RCC 7860 (cell line): ENCODE results near the gene WRNIP1.

Experiments
- DNase-seq: peaks from one replicate; pipeline ENCODE4 v3.0.0-alpha.2; 2015; ENCODE audit warnings: low spot score
- FAIRE-seq: peaks from 2 replicates; lab custom pipeline; 2012; peaks lifted over from hg19 to GRCh38; lab: Jason Lieb, UNC

The WRNIP1 gene

GRCh38 chr6:2765166-2765895, at the start of gene WRNIP1:
TSS of gene WRNIP1 (plus strand) at chr6:2765393. CDS start at chr6:2765623, 230 bp downstream.
- DNase-seq (peak; percentile 96), FAIRE-seq (no peak)

GRCh38 chr6:2715737-2716136, 49.5 kb upstream of the WRNIP1 start:
- no peak for FAIRE-seq
- DNase-seq, result no peak

DNA sequence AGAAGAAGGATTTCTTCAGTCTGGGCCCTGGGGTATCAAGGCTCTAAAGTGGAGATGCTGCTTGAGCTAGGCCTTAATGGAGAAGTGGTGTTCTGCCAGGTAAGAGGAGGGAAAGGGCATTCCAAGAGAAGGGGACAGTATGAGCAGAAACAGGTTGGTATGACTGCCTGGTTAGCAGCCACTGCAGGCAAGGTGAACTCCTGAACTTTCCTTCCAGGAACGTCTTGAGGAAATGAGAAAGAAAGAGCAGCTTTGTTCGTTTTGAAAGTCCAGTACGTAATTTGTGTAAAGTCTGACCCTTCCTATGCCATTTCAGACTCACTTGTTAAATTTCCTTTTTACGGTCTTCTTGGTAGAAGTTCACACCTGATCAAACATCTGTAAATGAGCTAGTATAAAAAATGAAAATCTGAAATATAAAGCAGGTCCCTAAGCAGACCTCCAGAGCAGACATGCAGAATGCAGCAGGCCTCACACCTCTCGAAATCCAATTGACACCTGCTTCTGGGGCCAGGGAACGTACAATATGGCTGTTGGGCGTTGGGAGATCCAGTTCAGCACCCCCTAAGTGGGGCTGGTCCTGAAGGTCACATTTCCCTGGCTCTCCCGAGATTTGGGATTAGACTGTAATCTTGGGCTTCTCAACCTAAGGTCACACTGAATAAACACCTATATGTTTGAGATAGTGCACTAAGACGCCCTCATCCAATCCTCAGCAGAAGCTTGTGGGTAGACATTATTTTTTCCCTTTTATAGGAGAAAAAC, 48.1 kb upstream of the WRNIP1 start:
- FAIRE-seq, result no peak
- DNase-seq, result no peak

- FAIRE-seq (no peak), DNase-seq (no peak)
These were observed 46.7 kb upstream of the WRNIP1 start for GRCh38 chr6:2718334-2719092.

- FAIRE-seq (no peak), DNase-seq (no peak)
These were observed 46.1 kb upstream of the WRNIP1 start for GRCh38 chr6:2719093-2719455.

DNA sequence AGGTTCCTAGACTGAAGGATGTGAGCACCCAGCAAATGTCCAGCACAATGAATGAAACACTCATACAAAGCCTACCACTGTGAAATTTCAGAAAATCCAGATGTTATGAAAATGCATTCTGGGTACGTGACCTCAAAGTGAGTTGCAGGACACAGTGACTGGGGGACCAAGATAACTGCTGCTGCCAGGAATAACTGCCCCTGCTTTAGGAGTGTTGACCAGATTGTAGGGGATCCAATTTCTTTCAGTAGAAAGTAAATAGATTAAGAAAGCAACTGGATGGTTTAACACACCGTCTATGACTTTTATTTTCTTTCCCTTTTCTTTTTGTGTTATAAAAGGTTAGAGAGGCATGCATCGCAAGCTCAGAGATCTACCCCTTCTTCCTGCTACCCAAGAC, 44.0 kb upstream of the WRNIP1 start:
- no peak for DNase-seq
- FAIRE-seq, result no peak

DNA sequence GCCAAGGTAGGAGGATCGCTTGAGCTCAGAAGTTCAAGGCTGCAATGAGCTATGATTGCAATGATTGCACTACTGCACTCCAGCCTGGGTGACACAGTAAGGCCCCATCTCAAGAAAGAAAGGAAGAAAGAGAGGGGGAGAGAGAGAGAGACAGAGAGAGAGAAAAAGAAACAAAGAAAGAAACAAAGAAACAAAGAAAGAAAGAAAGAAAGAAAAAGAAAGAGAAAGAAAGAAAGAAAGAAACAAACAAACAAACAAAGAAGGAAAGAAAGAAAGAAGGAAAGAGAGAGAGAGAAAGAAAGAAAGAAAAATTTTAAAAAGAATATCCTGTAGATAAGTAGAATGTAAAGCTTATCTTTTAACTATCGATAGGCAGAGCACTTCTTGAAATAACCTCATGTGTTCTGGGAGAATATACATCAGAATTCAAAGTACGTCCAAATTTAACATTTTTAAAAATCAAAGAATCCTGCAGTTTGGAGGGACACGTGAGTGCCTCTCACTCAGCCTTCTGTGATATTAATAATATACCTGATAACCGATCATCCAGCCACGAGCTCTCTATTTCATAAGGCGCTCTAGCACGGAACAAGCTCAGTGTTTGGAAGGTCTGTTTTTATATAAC, 39.7 kb upstream of the WRNIP1 start:
- DNase-seq (no peak), FAIRE-seq (no peak)

GRCh38 chr6:2725999-2726567, 39.1 kb upstream of the WRNIP1 start:
- DNase-seq, result peak; percentile 10
- no peak for FAIRE-seq

DNA sequence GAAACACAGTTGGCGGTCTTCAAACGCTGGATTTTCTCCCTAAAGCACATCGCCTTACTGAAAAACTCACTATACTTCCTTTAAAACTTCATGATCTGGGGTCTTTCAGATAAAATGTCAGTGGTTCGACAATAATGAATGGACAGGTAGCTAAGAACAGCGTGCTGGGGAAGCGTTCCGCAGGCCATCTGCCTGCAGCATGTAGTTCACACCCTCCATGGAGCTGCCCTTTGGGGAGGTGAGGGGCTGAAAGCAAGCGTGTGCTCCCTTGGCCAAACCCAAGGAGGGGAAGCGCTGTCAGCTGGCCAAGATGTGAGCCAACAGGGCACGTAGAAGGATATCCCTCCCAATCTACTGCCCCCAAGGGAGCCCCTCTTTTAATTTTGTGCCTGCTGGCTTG, 35.3 kb upstream of the WRNIP1 start:
- DNase-seq, result no peak
- no peak for FAIRE-seq

DNA sequence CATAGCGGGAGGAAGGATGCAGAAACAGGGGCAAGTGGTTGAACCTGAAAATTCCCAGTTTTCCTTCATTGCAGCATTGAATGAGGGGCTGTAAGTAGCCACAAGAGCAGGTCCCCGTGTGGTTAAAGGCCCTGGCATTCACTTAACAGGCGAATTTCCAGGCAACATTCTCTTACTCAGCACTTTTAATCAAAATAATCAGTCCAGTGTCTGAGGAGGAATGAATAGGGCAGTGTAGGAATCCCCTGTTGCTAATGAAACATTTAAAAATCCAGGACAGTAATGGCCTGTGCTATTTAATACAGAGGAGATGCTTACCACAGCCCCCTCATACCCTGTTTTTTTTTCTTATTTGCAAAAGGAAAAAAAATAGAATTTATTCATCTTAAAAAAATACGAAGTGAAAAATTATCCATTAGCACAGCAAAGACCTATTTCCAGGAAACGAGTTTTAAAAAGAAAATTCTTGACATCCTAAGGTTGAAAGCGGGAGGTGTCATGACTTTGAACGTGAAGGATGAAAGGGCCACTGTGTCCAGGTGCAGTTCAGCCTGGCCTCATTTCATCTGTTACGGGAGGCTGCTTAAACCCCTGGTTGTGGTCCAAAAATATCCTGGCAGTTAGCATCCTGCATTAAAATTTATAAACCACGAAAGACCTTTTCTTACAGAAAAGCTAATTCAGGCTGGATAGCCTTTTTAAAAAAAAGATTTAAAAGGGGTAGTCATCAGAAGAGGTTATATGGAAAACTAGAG, 34.7 kb upstream of the WRNIP1 start:
- no peak for FAIRE-seq

GRCh38 chr6:2731281-2731909, 33.8 kb upstream of the WRNIP1 start:
- DNase-seq (no peak), FAIRE-seq (no peak)

More for the DNA sequence above, 34.7 kb upstream of the WRNIP1 start:
- DNase-seq, result no peak

DNA sequence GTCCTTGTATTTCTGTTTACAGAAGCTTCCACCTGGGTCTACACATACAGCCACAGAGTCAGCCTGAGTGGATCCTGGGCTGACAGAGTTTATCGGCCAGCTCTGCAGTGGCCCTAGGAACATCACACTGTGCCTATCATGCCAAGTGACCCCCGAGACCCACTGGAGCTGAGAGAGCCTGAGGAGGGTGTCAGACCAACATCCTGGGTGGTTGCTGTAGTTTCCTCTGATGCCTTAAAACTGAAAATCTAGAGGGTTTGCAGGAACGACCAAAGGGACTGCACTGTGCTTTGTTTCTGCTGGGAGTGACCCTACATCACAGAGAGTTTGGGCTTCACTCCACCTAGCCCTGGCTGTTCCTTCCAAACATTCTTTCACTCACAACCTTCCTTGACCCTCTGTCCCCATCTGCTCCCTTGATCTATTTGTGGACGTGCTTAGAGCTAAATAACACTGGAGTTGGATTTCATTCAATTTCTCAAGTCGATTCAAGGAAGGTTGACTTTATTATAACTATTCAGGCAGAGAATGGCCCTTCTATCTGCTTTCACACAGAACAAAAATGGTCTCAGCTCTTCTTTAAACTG, 32.6 kb upstream of the WRNIP1 start:
- no peak for FAIRE-seq
- no peak for DNase-seq

DNA sequence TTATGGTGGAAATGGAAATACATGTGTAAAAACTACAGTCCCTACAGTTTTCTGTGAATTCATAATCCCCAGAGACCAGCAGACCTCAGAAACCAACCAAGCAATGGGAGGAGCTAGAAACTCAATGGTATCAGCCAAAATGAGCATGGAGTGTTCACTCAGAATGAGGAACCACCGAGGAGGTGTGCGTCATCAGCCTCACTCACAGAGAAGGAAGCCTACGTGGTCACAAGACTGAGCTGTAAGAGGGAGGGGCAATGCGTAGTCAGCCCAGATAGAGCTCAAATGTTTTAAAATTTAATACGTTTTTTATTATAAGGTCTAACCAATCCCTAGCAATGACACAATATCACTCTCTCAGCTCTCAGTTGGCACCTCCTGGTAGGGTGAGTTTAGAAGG, 31.9 kb upstream of the WRNIP1 start:
- DNase-seq (no peak), FAIRE-seq (no peak)

GRCh38 chr6:2733736-2734480, 31.3 kb upstream of the WRNIP1 start:
- DNase-seq (no peak), FAIRE-seq (no peak)

GRCh38 chr6:2734488-2735166, 30.6 kb upstream of the WRNIP1 start:
- FAIRE-seq (no peak), DNase-seq (no peak)

- FAIRE-seq (no peak), DNase-seq (no peak)
These were observed 27.3 kb upstream of the WRNIP1 start for GRCh38 chr6:2737885-2738284.

DNA sequence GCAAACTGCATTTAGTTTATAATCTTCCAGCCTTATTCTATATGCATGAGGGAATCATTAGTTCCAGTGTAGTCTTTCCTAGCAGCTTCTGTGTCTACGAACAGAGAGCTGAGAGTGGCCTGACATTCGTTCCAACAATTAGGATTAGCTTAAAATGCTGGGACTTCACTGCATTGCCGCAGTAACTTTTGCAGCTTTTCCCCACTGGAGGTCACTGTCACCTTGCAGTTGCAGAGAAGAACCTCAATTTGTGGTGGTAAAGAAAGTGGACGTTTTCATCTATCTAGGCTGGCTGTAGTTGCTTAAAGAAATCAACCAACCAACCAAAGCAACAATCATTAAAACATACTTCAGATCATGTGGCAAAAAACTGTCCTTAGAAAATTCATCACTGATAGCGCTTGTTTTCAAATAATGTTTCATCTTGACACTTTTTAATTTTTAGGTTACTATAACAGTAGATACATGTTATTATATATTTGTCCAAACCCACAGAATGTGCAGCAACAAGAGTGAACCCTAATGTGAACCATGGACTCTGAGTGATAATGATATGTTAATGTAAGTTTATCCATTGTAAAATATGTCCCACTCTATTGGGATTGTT, 26.7 kb upstream of the WRNIP1 start:
- DNase-seq (no peak), FAIRE-seq (no peak)

DNA sequence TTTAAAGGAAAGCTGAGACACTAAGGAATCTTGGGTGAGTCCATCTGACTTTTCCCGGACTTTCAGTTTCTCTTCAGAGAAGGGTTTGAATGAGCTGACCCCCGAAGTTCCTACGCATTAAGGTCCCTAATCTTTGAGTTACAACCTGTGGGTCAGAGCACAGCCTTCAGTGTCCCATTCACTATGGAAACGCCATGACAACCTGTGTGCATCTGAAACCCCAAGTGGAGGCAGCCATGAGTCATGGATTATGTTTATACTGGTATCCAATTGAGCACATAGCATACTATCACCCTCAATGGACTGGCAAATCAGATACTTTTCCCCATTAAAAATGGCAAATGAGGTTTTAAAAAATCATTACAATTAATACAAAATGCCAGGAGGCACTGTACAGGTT, 25.9 kb upstream of the WRNIP1 start:
- DNase-seq, result peak; percentile 11
- FAIRE-seq, result no peak
